HepG2 (cell line): Measurements from ENCODE around the gene RGP1. TPM values are rescaled to one million over a fixed set of nuclear protein-coding genes. Genes with fewer than 3 reads are reported as not detected.

Source experiments
- AGO2 ChIP-seq: fragments of 200-400 bp; formaldehyde crosslinking; optimal IDR thresholded peaks from 2 replicates; pipeline ENCODE3; 2017; ENCODE audit warnings: mild to moderate bottlenecking, low read depth, low read length, moderate library complexity
- CEBPG ChIP-seq: IDR thresholded peaks from 2 replicates; pipeline ENCODE4 v1.6.1; 2016
- FOXO1 ChIP-seq: sonication (generic); formaldehyde crosslinking; IDR thresholded peaks from 2 replicates; pipeline ENCODE4 v1.4.0; 2020; ENCODE audit warnings: missing genetic modification reagents
- HMGXB4 ChIP-seq, 2 experiments: sonication (generic) in 1 of 2; formaldehyde crosslinking in 1 of 2; IDR thresholded peaks; 2 replicates each; pipeline versions ENCODE4 v1.4.0 to v1.6.1; 2018 to 2020; ENCODE audit warnings: missing genetic modification reagents in 2 of 2, borderline replicate concordance in 1 of 2, low read depth in 1 of 2, mild to moderate bottlenecking in 1 of 2, missing biosample characterization in 1 of 2
- HNF1B ChIP-seq: sonication (generic); formaldehyde crosslinking; IDR thresholded peaks from 2 replicates; pipeline ENCODE4 v1.5.1; 2020; ENCODE audit warnings: mild to moderate bottlenecking, moderate library complexity, missing genetic modification reagents
- MED1 ChIP-seq: sonication (generic); formaldehyde crosslinking; IDR thresholded peaks from 2 replicates; pipeline ENCODE4 v1.4.0; 2020; ENCODE audit warnings: missing genetic modification reagents
- REXO4 ChIP-seq: sonication (generic); formaldehyde crosslinking; IDR thresholded peaks from 2 replicates; pipeline ENCODE4 v1.8.0; 2022; ENCODE audit warnings: missing genetic modification reagents, mild to moderate bottlenecking, borderline replicate concordance
- SAP130 ChIP-seq: IDR thresholded peaks from 2 replicates; pipeline ENCODE4 v1.6.1; 2016; ENCODE audit warnings: low read depth
- SMC3 ChIP-seq: IDR thresholded peaks from 2 replicates; pipeline ENCODE4 v1.6.1; 2011; ENCODE audit warnings: low read length, improper control_type of control experiment
- STAG1 ChIP-seq: sonication (generic); formaldehyde crosslinking; IDR thresholded peaks from 2 replicates; pipeline ENCODE4 v1.4.0; 2020; ENCODE audit warnings: missing genetic modification reagents
- TEAD3 ChIP-seq: optimal IDR thresholded peaks from 2 replicates; pipeline ENCODE3; 2016; ENCODE audit warnings: borderline replicate concordance
- TFAP4 ChIP-seq: sonication (generic); IDR thresholded peaks from 2 replicates; pipeline ENCODE4 v1.6.1; 2016; ENCODE audit warnings: low read depth, borderline replicate concordance
- TIGD3 ChIP-seq: sonication (generic); formaldehyde crosslinking; IDR thresholded peaks from 2 replicates; pipeline ENCODE4 v1.5.1; 2020; ENCODE audit warnings: mild to moderate bottlenecking, missing genetic modification reagents, borderline replicate concordance
- XBP1 ChIP-seq: sonication (generic); formaldehyde crosslinking; IDR thresholded peaks from 2 replicates; pipeline ENCODE4 v1.5.0; 2020; ENCODE audit warnings: missing genetic modification reagents
- ZNF547 ChIP-seq: sonication (generic); formaldehyde crosslinking; IDR thresholded peaks from 2 replicates; pipeline ENCODE4 v1.5.1; 2020; ENCODE audit warnings: mild to moderate bottlenecking, missing genetic modification reagents
- ZSCAN9 ChIP-seq: IDR thresholded peaks from 2 replicates; pipeline ENCODE4 v1.6.1; 2016; ENCODE audit warnings: borderline replicate concordance
- polyA plus RNA-seq, 8 experiments: library from polyadenylated mRNA; depleted of rRNA in 3 of 8; stranded (reverse) in 7 of 8; unstranded in 1 of 8; fragments of >200 nt; fragmentation: Illumina TruSeq in 4 of 8; extraction: Trizol in 4 of 8; gene quantifications; 2 replicates each; pipeline versions ENCODE4 v1.2.1 to v1.2.3, GENCODE V29; 2011 to 2016; ENCODE audit warnings: low read depth in 4 of 8, missing spikeins in 1 of 8, mixed read lengths in 1 of 8; ENCODE audit not compliant: insufficient read depth in 1 of 8
- total RNA-seq, 5 experiments: library from RNA; depleted of rRNA; stranded (reverse); fragments of >200 nt; fragmentation: Illumina TruSeq; extraction: Trizol; gene quantifications; 2 replicates each; pipeline ENCODE4 v1.2.3, GENCODE V29; 2016; ENCODE audit warnings: low read depth in 1 of 5
- TF ChIP-seq, protein P1 (sequence below): IDR thresholded peaks from 2 replicates; pipeline ENCODE4 v1.6.1; 2016; ENCODE audit warnings: mild to moderate bottlenecking, missing biosample characterization, missing genetic modification reagents
- TF ChIP-seq, protein P2 (sequence below): sonication (generic); formaldehyde crosslinking; IDR thresholded peaks from 2 replicates; pipeline ENCODE4 v1.5.1; 2020; ENCODE audit warnings: mild to moderate bottlenecking, missing genetic modification reagents, moderate library complexity
- TF ChIP-seq, protein P3 (sequence below): sonication (generic); formaldehyde crosslinking; IDR thresholded peaks from 2 replicates; pipeline ENCODE4 v1.8.1; 2023; ENCODE audit warnings: missing genetic modification reagents, mild to moderate bottlenecking, borderline replicate concordance

RGP1 gene
- total and polyA plus RNA-seq, 2 of the 13 experiments (the other 11 are each of a cell fraction or from before 2014, with no cell fraction given): 12.7 to 21.0 TPM

DNA sequence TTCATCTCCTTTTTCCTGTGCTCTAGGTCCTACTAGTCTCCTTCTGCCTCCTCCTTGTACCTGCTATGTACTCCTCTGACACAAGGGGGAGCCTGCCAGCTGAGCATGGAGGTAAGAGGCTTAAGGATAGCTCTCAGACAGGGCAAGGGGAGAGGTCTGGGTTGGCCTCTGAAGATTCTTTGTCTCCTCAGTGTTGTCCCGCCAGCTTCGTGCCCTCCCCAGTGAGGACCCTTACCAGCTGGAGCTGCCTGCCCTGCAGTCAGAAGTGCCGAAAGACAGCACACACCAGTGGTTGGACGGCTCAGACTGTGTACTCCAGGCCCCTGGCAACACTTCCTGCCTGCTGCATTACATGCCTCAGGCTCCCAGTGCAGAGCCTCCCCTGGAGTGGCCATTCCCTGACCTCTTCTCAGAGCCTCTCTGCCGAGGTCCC, 12.9 kb upstream of the RGP1 start (continued):
- TF ChIP-seq HMGXB4 (CRISPR knock-in tag; IDR thresholded peaks at IDR 0.05; ENCODE audit: borderline replicate concordance in 1 of 2, low read depth in 1 of 2) (peak in 1 of 2 experiments; percentile 48; a peak in 1 of 4 replicates), MED1 (CRISPR knock-in tag) (no peak), CEBPG (CRISPR knock-in tag) (0 out of 2 replicates have a peak, but pooled peaks have one; percentile 2), SMC3 (peak; percentile 65), REXO4 (CRISPR knock-in tag) (no peak), AGO2 (peak; percentile 59), ZNF547 (CRISPR knock-in tag) (no peak), ZSCAN9 (CRISPR knock-in tag) (no peak), STAG1 (CRISPR knock-in tag) (peak; percentile 53), HNF1B (CRISPR knock-in tag) (0 out of 2 replicates have a peak, but pooled peaks have one; percentile 24), SAP130 (CRISPR knock-in tag) (0 out of 2 replicates have a peak, but pooled peaks have one; percentile 14), FOXO1 (no peak), XBP1 (CRISPR knock-in tag) (no peak), TEAD3 (CRISPR knock-in tag) (peak; percentile 50), TFAP4 (0 out of 2 replicates have a peak, but pooled peaks have one; percentile 7), TIGD3 (no peak)
- TF ChIP-seq, protein P1, sequence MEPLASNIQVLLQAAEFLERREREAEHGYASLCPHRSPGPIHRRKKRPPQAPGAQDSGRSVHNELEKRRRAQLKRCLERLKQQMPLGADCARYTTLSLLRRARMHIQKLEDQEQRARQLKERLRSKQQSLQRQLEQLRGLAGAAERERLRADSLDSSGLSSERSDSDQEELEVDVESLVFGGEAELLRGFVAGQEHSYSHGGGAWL (CRISPR knock-in tag): peak; percentile 27; the same call in 1 of the 2 replicates
- TF ChIP-seq, protein P2, sequence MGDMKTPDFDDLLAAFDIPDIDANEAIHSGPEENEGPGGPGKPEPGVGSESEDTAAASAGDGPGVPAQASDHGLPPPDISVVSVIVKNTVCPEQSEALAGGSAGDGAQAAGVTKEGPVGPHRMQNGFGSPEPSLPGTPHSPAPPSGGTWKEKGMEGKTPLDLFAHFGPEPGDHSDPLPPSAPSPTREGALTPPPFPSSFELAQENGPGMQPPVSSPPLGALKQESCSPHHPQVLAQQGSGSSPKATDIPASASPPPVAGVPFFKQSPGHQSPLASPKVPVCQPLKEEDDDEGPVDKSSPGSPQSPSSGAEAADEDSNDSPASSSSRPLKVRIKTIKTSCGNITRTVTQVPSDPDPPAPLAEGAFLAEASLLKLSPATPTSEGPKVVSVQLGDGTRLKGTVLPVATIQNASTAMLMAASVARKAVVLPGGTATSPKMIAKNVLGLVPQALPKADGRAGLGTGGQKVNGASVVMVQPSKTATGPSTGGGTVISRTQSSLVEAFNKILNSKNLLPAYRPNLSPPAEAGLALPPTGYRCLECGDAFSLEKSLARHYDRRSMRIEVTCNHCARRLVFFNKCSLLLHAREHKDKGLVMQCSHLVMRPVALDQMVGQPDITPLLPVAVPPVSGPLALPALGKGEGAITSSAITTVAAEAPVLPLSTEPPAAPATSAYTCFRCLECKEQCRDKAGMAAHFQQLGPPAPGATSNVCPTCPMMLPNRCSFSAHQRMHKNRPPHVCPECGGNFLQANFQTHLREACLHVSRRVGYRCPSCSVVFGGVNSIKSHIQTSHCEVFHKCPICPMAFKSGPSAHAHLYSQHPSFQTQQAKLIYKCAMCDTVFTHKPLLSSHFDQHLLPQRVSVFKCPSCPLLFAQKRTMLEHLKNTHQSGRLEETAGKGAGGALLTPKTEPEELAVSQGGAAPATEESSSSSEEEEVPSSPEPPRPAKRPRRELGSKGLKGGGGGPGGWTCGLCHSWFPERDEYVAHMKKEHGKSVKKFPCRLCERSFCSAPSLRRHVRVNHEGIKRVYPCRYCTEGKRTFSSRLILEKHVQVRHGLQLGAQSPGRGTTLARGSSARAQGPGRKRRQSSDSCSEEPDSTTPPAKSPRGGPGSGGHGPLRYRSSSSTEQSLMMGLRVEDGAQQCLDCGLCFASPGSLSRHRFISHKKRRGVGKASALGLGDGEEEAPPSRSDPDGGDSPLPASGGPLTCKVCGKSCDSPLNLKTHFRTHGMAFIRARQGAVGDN (CRISPR knock-in tag): peak; percentile 23; the same call in 1 of the 2 replicates
- TF ChIP-seq, protein P3, sequence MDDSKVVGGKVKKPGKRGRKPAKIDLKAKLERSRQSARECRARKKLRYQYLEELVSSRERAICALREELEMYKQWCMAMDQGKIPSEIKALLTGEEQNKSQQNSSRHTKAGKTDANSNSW: no peak
